ENCODE data around the gene KLF5.

DNA sequence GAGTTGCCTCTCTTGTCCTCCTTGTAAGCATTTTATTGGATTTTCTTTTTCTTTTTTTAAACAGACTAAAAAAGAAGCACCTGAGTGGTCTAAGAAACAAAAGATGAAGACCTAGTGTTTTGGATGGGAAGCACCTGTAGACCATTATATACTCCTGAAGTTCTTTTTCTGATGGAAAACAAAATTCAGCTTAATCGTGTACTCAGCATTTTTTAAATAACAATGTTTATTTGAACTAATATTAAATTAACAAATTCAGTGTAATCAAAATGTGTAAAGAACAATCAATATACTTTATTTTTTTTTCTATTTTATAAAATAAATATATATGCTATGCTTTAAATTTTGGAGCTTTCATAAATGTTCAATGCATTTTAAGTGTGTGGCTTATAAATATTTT is 43.0 kb upstream of the KLF5 start:
- TF ChIP-seq, protein P1, sequence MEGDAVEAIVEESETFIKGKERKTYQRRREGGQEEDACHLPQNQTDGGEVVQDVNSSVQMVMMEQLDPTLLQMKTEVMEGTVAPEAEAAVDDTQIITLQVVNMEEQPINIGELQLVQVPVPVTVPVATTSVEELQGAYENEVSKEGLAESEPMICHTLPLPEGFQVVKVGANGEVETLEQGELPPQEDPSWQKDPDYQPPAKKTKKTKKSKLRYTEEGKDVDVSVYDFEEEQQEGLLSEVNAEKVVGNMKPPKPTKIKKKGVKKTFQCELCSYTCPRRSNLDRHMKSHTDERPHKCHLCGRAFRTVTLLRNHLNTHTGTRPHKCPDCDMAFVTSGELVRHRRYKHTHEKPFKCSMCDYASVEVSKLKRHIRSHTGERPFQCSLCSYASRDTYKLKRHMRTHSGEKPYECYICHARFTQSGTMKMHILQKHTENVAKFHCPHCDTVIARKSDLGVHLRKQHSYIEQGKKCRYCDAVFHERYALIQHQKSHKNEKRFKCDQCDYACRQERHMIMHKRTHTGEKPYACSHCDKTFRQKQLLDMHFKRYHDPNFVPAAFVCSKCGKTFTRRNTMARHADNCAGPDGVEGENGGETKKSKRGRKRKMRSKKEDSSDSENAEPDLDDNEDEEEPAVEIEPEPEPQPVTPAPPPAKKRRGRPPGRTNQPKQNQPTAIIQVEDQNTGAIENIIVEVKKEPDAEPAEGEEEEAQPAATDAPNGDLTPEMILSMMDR (IDR thresholded peaks at IDR 0.05) = no peak
- TF ChIP-seq POLR2AphosphoS5 (IDR thresholded peaks at IDR 0.05; ENCODE audit: low read depth, low read length) (no peak), RAD21 (IDR thresholded peaks at IDR 0.05; ENCODE audit: low read length) (no peak), RFX5 (IDR thresholded peaks at IDR 0.05; ENCODE audit: low read length) (no peak), EZH2phosphoT487 (IDR thresholded peaks at IDR 0.05; ENCODE audit: borderline replicate concordance, low read depth) (no peak)
- TF ChIP-seq, protein P2, sequence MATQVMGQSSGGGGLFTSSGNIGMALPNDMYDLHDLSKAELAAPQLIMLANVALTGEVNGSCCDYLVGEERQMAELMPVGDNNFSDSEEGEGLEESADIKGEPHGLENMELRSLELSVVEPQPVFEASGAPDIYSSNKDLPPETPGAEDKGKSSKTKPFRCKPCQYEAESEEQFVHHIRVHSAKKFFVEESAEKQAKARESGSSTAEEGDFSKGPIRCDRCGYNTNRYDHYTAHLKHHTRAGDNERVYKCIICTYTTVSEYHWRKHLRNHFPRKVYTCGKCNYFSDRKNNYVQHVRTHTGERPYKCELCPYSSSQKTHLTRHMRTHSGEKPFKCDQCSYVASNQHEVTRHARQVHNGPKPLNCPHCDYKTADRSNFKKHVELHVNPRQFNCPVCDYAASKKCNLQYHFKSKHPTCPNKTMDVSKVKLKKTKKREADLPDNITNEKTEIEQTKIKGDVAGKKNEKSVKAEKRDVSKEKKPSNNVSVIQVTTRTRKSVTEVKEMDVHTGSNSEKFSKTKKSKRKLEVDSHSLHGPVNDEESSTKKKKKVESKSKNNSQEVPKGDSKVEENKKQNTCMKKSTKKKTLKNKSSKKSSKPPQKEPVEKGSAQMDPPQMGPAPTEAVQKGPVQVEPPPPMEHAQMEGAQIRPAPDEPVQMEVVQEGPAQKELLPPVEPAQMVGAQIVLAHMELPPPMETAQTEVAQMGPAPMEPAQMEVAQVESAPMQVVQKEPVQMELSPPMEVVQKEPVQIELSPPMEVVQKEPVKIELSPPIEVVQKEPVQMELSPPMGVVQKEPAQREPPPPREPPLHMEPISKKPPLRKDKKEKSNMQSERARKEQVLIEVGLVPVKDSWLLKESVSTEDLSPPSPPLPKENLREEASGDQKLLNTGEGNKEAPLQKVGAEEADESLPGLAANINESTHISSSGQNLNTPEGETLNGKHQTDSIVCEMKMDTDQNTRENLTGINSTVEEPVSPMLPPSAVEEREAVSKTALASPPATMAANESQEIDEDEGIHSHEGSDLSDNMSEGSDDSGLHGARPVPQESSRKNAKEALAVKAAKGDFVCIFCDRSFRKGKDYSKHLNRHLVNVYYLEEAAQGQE (IDR thresholded peaks at IDR 0.05; ENCODE audit: low read depth, low read length) = no peak
